H1 (cell line): ENCODE measurements around the gene TLE3. TPM values are rescaled to one million over a fixed set of nuclear protein-coding genes. Genes with fewer than 3 reads are reported as not detected.

ENCODE experiments used
- CTCF ChIA-PET: fragments of 300-600 bp; sonication (Branson Sonifier 250); formaldehyde crosslinking; loops from one replicate; lab custom pipeline; 2021; ENCODE audit not compliant: partially characterized antibody; lab: Charles Lee
- POLR2A ChIA-PET: fragments of 300-600 bp; sonication (Branson Sonifier 250); formaldehyde crosslinking; loops from one replicate; lab custom pipeline; 2021; ENCODE audit warnings: inconsistent platforms; ENCODE audit not compliant: partially characterized antibody; lab: Charles Lee
- DNase-seq, 2 experiments: peaks; one replicate each; pipeline versions ENCODE4 v3.0.0 to v3.0.0-alpha.2; 2010 to 2022; ENCODE audit warnings: low spot score in 2 of 2, low read depth in 1 of 2, mixed read lengths in 1 of 2
- FAIRE-seq: peaks from 2 replicates; lab custom pipeline; 2011; peaks lifted over from hg19 to GRCh38; lab: Jason Lieb, UNC
- H2AFZ ChIP-seq: 2 replicates; pipeline ENCODE4 v1.8.1; 2012; ENCODE audit warnings: low read length, inconsistent platforms
- H2AK5ac ChIP-seq: 2 replicates; pipeline ENCODE4 v1.6.1; 2013; ENCODE audit warnings: low read depth, low read length
- H2BK120ac ChIP-seq: replicated peaks from 2 replicates; pipeline ENCODE3; 2013; ENCODE audit warnings: low read depth, low read length, inconsistent platforms
- H2BK12ac ChIP-seq: 2 replicates; pipeline ENCODE4 v1.6.1; 2013; ENCODE audit warnings: low read depth, low read length
- H2BK15ac ChIP-seq: 2 replicates; pipeline ENCODE4 v1.6.1; 2013; ENCODE audit warnings: low read length
- H2BK20ac ChIP-seq: 2 replicates; pipeline ENCODE4 v1.6.1; 2013; ENCODE audit warnings: low read length
- H2BK5ac ChIP-seq: 2 replicates; pipeline ENCODE4 v1.6.1; 2013; ENCODE audit warnings: low read depth, low read length
- H3K14ac ChIP-seq: 2 replicates; pipeline ENCODE4 v1.6.1; 2013; ENCODE audit warnings: inconsistent platforms; ENCODE audit not compliant: insufficient read length
- H3K18ac ChIP-seq: 2 replicates; pipeline ENCODE4 v1.6.1; 2013; ENCODE audit warnings: low read length; ENCODE audit errors: extremely low read depth
- H3K23ac ChIP-seq: 2 replicates; pipeline ENCODE4 v1.6.1; 2013; ENCODE audit warnings: inconsistent platforms; ENCODE audit not compliant: insufficient read length
- H3K23me2 ChIP-seq: 2 replicates; pipeline ENCODE4 v1.6.1; 2013; ENCODE audit warnings: low read depth, low read length
- H3K27ac ChIP-seq: 2 replicates; pipeline ENCODE4 v1.6.1; 2011; ENCODE audit warnings: low read depth, low read length, inconsistent platforms
- H3K27me3 ChIP-seq, 4 experiments: replicated peaks in 1 of 4; 1 replicate in 1 of 4; 2 replicates in 3 of 4; pipeline versions ENCODE4 v1.6.1 to v1.8.1; 2011 to 2013; ENCODE audit warnings: low read length in 3 of 4, mild to moderate bottlenecking in 3 of 4, inconsistent platforms in 2 of 4, mixed read lengths in 2 of 4, moderate library complexity in 1 of 4; ENCODE audit not compliant: control insufficient read depth in 3 of 4, insufficient read depth in 3 of 4; ENCODE audit errors: extremely low read depth in 1 of 4
- H3K36me3 ChIP-seq, 4 experiments: 2 replicates each; pipeline versions ENCODE4 v1.6.1 to v1.8.1; 2011 to 2013; ENCODE audit warnings: mild to moderate bottlenecking in 4 of 4, low read length in 3 of 4, moderate library complexity in 2 of 4, control low read depth in 1 of 4, inconsistent platforms in 1 of 4; ENCODE audit not compliant: insufficient read depth in 4 of 4, control insufficient read depth in 2 of 4
- H3K4ac ChIP-seq: replicated peaks from 2 replicates; pipeline ENCODE3; 2013; ENCODE audit warnings: low read length, low read depth, mixed read lengths, inconsistent platforms; ENCODE audit not compliant: insufficient read length
- H3K4me1 ChIP-seq, 4 experiments: replicated peaks in 1 of 4; 1 replicate in 1 of 4; 2 replicates in 3 of 4; pipeline versions ENCODE4 v1.6.1 to v1.8.1; 2011 to 2013; ENCODE audit warnings: low read length in 3 of 4, inconsistent platforms in 2 of 4, mixed read lengths in 1 of 4; ENCODE audit not compliant: insufficient read depth in 4 of 4, control insufficient read depth in 3 of 4
- H3K4me2 ChIP-seq, 2 experiments: 2 replicates each; pipeline versions ENCODE4 v1.6.1 to v1.8.1; 2011 to 2013; ENCODE audit warnings: low read depth in 2 of 2, low read length in 2 of 2, control low read depth in 1 of 2, inconsistent platforms in 1 of 2, mild to moderate bottlenecking in 1 of 2; ENCODE audit not compliant: insufficient read depth in 1 of 2
- H3K4me3 ChIP-seq, 4 experiments: fragments of 200-600, 300-600 bp in 1 of 4; sonication (generic), shearing (Covaris generic), sonication (Bioruptor Twin) in 1 of 4; 2 replicates each; pipeline versions ENCODE4 v1.5.1 to v1.8.1; 2011 to 2016; ENCODE audit warnings: low read length in 4 of 4, low read depth in 3 of 4, control low read depth in 2 of 4, inconsistent platforms in 2 of 4, mild to moderate bottlenecking in 2 of 4, mixed read lengths in 1 of 4, moderate library complexity in 1 of 4; ENCODE audit not compliant: insufficient read depth in 2 of 4; ENCODE audit errors: extremely low read depth in 1 of 4
- H3K56ac ChIP-seq: replicated peaks from 2 replicates; pipeline ENCODE3; 2013; ENCODE audit warnings: low read depth, mild to moderate bottlenecking, mixed read lengths, low read length, inconsistent platforms; ENCODE audit not compliant: insufficient read length
- H3K79me1 ChIP-seq: 2 replicates; pipeline ENCODE4 v1.6.1; 2013; ENCODE audit warnings: low read depth, low read length, control low read depth
- H3K79me2 ChIP-seq, 2 experiments: 2 replicates each; pipeline versions ENCODE4 v1.6.1 to v1.8.1; 2012 to 2013; ENCODE audit warnings: low read length in 2 of 2, mild to moderate bottlenecking in 2 of 2, inconsistent platforms in 1 of 2; ENCODE audit not compliant: insufficient read depth in 2 of 2, control insufficient read depth in 1 of 2
- H3K9ac ChIP-seq, 4 experiments: replicated peaks in 1 of 4; 1 replicate in 1 of 4; 2 replicates in 3 of 4; pipeline versions ENCODE4 v1.6.1 to v1.8.1; 2011 to 2013; ENCODE audit warnings: low read depth in 3 of 4, low read length in 3 of 4, control low read depth in 2 of 4, mild to moderate bottlenecking in 2 of 4, moderate library complexity in 2 of 4, inconsistent platforms in 1 of 4; ENCODE audit errors: extremely low read depth in 1 of 4
- H3K9me3 ChIP-seq, 2 experiments: 2 replicates each; pipeline versions ENCODE4 v1.6.1 to v1.8.1; 2012 to 2013; ENCODE audit warnings: mild to moderate bottlenecking in 2 of 2, moderate library complexity in 2 of 2, control low read depth in 1 of 2, inconsistent platforms in 1 of 2, low read depth in 1 of 2, low read length in 1 of 2, mixed read lengths in 1 of 2; ENCODE audit not compliant: insufficient read depth in 2 of 2
- H4K20me1 ChIP-seq, 2 experiments: replicated peaks in 1 of 2; 2 replicates each; pipeline versions ENCODE3 to v1.8.1; 2011 to 2013; ENCODE audit warnings: inconsistent platforms in 2 of 2, low read length in 2 of 2, mild to moderate bottlenecking in 1 of 2; ENCODE audit not compliant: insufficient read depth in 2 of 2, control insufficient read depth in 1 of 2
- H4K5ac ChIP-seq: 2 replicates; pipeline ENCODE4 v1.6.1; 2013; ENCODE audit warnings: low read length, low read depth, mixed read lengths, inconsistent platforms; ENCODE audit not compliant: insufficient read length
- H4K8ac ChIP-seq: 2 replicates; pipeline ENCODE4 v1.8.0; 2013; ENCODE audit warnings: mild to moderate bottlenecking, moderate library complexity, low read length, inconsistent platforms; ENCODE audit not compliant: insufficient read depth; ENCODE audit errors: extremely low read depth
- H4K91ac ChIP-seq: replicated peaks from 2 replicates; pipeline ENCODE3; 2013; ENCODE audit warnings: low read length, mixed read lengths, inconsistent platforms; ENCODE audit not compliant: insufficient read length
- RFX5 ChIP-seq: IDR thresholded peaks from 2 replicates; pipeline ENCODE4 v1.6.1; 2011; ENCODE audit warnings: low read depth, low read length, improper control_type of control experiment, borderline replicate concordance
- WGBS, 2 experiments: shearing (Covaris generic) in 1 of 2; methylation state at CpG; one replicate each; pipeline versions ENCODE4 v1.1.6 to v1.1.7; 2013 to 2015; ENCODE audit warnings: low lambda C conversion rate in 2 of 2, mixed read lengths in 2 of 2, inconsistent platforms in 1 of 2, low coverage in 1 of 2, missing lambda C conversion rate in 1 of 2; ENCODE audit not compliant: insufficient replicate concordance in 2 of 2, insufficient coverage in 1 of 2, insufficient read length in 1 of 2; ENCODE audit errors: extremely low coverage in 1 of 2, missing lambda C conversion rate in 1 of 2; 5-methylcytosine and 5-hydroxymethylcytosine counted together
- polyA plus RNA-seq, 7 experiments: library from polyadenylated mRNA; depleted of rRNA in 3 of 7; stranded (reverse) in 5 of 7; unstranded in 2 of 7; fragments of >200 nt in 5 of 7; fragments of 200-250 nt in 2 of 7; gene quantifications; 1 replicate in 5 of 7; 2 replicates in 1 of 7; 4 replicates in 1 of 7; pipeline versions ENCODE4 v1.2.1 to v1.2.3, GENCODE V29; 2011 to 2013; ENCODE audit warnings: missing spikeins in 2 of 7, mixed read lengths in 2 of 7
- total RNA-seq: library from RNA; stranded (reverse); fragmentation: NEBNext Ultra II Directional; extraction: Animal tissue kit (Norgen Biotek cat#: 25700); gene quantifications from 2 replicates; pipeline ENCODE4 v1.2.1, GENCODE V29; 2021

TLE3 gene
- total and polyA plus RNA-seq, 2 of the 8 experiments (the other 6 are each of a cell fraction or from before 2014, with no cell fraction given): 25.1 to 61.2 TPM

DNA sequence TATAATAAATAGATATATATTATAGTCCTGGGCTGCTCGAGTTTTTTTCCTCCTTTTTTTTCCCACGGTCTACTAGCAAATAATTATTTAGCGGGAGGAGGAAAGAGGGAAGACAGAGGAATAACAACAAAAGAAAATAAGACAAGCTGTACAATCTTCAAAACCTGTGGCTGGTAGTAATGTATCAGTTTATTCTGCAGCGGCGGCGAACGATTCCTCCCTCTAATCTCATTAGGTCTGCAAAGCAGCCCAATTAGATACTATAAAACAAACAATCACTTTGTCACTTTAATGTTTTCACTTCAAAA, 390 bp upstream of the TLE3 start:
- H3K9ac ChIP-seq: peak overlapping the region in 2 of 4 experiments; percentile 19 to 77; a peak in 1 of 7 replicates

More for the DNA sequence above, 390 bp upstream of the TLE3 start:
- H3K23ac ChIP-seq: no peak overlapping the region
- no peak overlapping the region for H4K5ac ChIP-seq
- H3K56ac ChIP-seq: no peak overlapping the region
- no peak overlapping the region; the same call in 1 of the 2 replicates for H2BK12ac ChIP-seq
- H4K91ac ChIP-seq: no peak overlapping the region
- no peak for FAIRE-seq
- no peaks in the 10 kb centered on the region for H3K9me3 ChIP-seq
- DNase-seq: no peak
- peaks cover 0 to 7% (median 0%) of the 10 kb centered on the region in 4 experiments; a peak in 2 of 8 replicates for H3K36me3 ChIP-seq
- no peaks in the 10 kb centered on the region for H3K79me1 ChIP-seq
- peak overlapping the region; percentile 99 for H3K4me2 ChIP-seq
- H2BK120ac ChIP-seq: no peak overlapping the region
- H3K27me3 ChIP-seq: peaks cover 0 to 16% (median 16%) of the 10 kb centered on the region in 4 experiments; a peak in 6 of 7 replicates
- 3% methylated on average over 7 of the region's 7 CpGs; no CpG with 5 or more reads in 1 of the 2 experiments for WGBS, 2 experiments
- no peak overlapping the region; the same call in 1 of the 2 replicates for H2BK5ac ChIP-seq
- no peak overlapping the region for H2AFZ ChIP-seq
- H3K23me2 ChIP-seq: peaks cover 34% of the 10 kb centered on the region; the same call in 1 of the 2 replicates
- H2BK15ac ChIP-seq: no peak overlapping the region
- H3K4me3 ChIP-seq: peak overlapping the region; percentile 55 to 99 (median 58); a peak in 7 of 8 replicates
- no peak overlapping the region for H2BK20ac ChIP-seq
- H4K20me1 ChIP-seq: peaks cover 4 to 8% of the 10 kb centered on the region in 2 experiments
- no peak for TF ChIP-seq RFX5
- H3K18ac ChIP-seq: no peak overlapping the region
- H3K4me1 ChIP-seq: peaks cover 4 to 20% (median 15%) of the 10 kb centered on the region in 4 experiments
- H3K27ac ChIP-seq: no peak overlapping the region
- POLR2A ChIA-PET: interaction anchor here (0.7 to 12.8 kb wide), 42 partner anchors 9 to 1893 kb away, joined by 3 to 151 read pairs (median 4); partner anchors contain the start of gene CALML4
- H4K8ac ChIP-seq: no peak overlapping the region
- no peak overlapping the region for H3K14ac ChIP-seq
- H3K79me2 ChIP-seq: peaks cover 0 to 26% of the 10 kb centered on the region in 2 experiments; a peak in 2 of 4 replicates
- CTCF ChIA-PET: interaction anchor here (0.5 to 1.0 kb wide), 5 partner anchors 12 to 258 kb away, joined by 3 to 5 read pairs (median 3); no protein-coding TSS in a partner anchor
- H3K4ac ChIP-seq: no peak overlapping the region
- H2AK5ac ChIP-seq: no peak overlapping the region
